Memory B cell (primary cell): ENCODE measurements around the gene RETREG1.
"Not testable (repeated sequence)": the region's sequence is repeated elsewhere in the genome, so short reads cannot be mapped to it uniquely, and the experiment has no call there.

ENCODE experiments used
- ATAC-seq: fragments of 150-1000 bp; cut with Tn5 transposase; 2 replicates; pipeline ENCODE4 v1.10.0; 2021; ENCODE audit warnings: low read depth, mild to moderate bottlenecking, moderate library complexity
- DNase-seq, 2 donors: peaks; one replicate each; pipeline ENCODE4 v3.0.0; 2022; ENCODE audit warnings: low spot score in 2 of 2
- H3K27ac Mint-ChIP-seq: one replicate; pipeline ENCODE4 v1.8.0; 2022; ENCODE audit warnings: mild to moderate bottlenecking, moderate library complexity, mixed read lengths
- H3K27me3 Mint-ChIP-seq: one replicate; pipeline ENCODE4 v1.8.0; 2022; ENCODE audit warnings: mixed read lengths
- H3K36me3 Mint-ChIP-seq: one replicate; pipeline ENCODE4 v1.8.0; 2022; ENCODE audit warnings: mild to moderate bottlenecking, mixed read lengths
- H3K4me1 Mint-ChIP-seq: one replicate; pipeline ENCODE4 v1.8.0; 2022; ENCODE audit warnings: mixed read lengths
- H3K4me3 Mint-ChIP-seq: one replicate; pipeline ENCODE4 v1.8.0; 2022; ENCODE audit warnings: mild to moderate bottlenecking, moderate library complexity, mixed read lengths
- H3K9me3 Mint-ChIP-seq: one replicate; pipeline ENCODE4 v1.8.0; 2022; ENCODE audit warnings: mixed read lengths

Gene RETREG1

DNA sequence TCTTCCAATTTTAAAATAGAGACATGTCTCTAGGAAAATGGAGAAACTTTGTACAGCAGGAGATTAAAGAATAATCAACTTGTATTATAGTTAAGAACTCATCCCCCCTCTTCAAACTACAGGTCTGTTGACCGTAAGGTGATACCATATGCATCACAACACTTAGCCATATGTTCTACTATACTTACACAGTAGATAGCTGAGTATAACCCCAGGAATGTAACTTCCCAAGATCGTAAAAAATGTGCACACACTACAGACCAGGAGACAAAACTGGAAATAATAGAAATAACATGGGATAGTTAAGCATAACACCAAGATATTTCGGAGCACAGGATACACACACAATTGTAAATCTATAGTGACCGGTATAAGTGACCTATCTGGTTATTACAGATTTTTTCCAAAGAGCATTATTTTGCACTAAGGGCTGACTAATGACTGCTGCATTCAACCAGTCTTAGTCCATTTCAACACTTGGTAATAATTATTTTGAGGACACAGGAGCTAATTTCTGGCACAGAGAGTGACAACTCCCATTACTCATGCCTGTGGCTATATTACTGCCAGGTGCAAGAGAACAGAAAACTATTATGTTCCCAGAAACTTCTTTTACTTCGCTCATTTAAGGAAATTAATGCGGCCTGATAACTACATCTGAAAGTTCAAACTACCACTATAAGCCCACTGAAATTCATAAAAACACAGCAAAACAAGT is 135.8 kb downstream of the RETREG1 start:
- Mint-ChIP-seq H3K27ac (no peak overlapping the region), H3K4me3 (no peak overlapping the region), H3K27me3 (no peaks in the 10 kb centered on the region), H3K4me1 (no peaks in the 10 kb centered on the region), H3K9me3 (no peaks in the 10 kb centered on the region), H3K36me3 (no peaks in the 10 kb centered on the region)
- DNase-seq (no peak), ATAC-seq (no peak)

- Mint-ChIP-seq H3K27ac (no peak overlapping the region), H3K4me3 (no peak overlapping the region), H3K36me3 (no peaks in the 10 kb centered on the region), H3K9me3 (no peaks in the 10 kb centered on the region), H3K4me1 (no peaks in the 10 kb centered on the region), H3K27me3 (no peaks in the 10 kb centered on the region)
- ATAC-seq = no peak
- no peak for DNase-seq
Measured at GRCh38 chr5:16480144-16480543, 136.7 kb downstream of the RETREG1 start.

DNA sequence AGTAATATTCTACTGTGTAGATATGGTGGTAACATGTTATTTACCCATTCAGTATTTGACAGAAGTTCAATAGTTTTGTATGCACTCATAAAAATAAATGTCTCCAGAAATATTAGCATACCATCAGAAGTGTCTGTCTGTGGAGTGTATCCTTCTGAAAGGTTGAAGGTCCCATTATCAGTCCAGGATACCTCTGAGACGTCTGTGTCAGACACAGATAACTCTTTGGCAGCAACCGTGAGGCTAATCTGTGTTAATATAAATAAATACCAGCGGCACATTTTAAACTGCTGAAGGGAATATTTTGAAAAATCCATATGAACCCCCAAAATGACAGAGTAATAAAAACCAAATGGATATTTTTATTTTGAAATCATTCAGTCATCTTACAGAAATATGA is 139.3 kb downstream of the RETREG1 start:
- H3K27ac Mint-ChIP-seq = no peak overlapping the region
- no peaks in the 10 kb centered on the region for H3K9me3 Mint-ChIP-seq
- no peak for ATAC-seq
- peaks cover 2% of the 10 kb centered on the region for H3K36me3 Mint-ChIP-seq
- H3K4me3 Mint-ChIP-seq = no peak overlapping the region
- H3K4me1 Mint-ChIP-seq = no peaks in the 10 kb centered on the region
- DNase-seq = no peak
- H3K27me3 Mint-ChIP-seq = no peaks in the 10 kb centered on the region

GRCh38 chr5:16476417-16476816 is 140.4 kb downstream of the RETREG1 start:
- not testable (repeated sequence) for H3K36me3 Mint-ChIP-seq, H3K27ac Mint-ChIP-seq, H3K4me3 Mint-ChIP-seq, DNase-seq, H3K4me1 Mint-ChIP-seq, H3K27me3 Mint-ChIP-seq, ATAC-seq, H3K9me3 Mint-ChIP-seq

GRCh38 chr5:16471387-16471786 is 145.4 kb downstream of the RETREG1 start:
- no peaks in the 10 kb centered on the region for H3K9me3 Mint-ChIP-seq
- no peak for DNase-seq
- no peak overlapping the region for H3K27ac Mint-ChIP-seq
- no peak for ATAC-seq
- peaks cover 6% of the 10 kb centered on the region for H3K36me3 Mint-ChIP-seq
- no peak overlapping the region for H3K4me3 Mint-ChIP-seq
- H3K4me1 Mint-ChIP-seq = peaks cover 22% of the 10 kb centered on the region
- H3K27me3 Mint-ChIP-seq = no peaks in the 10 kb centered on the region

- Mint-ChIP-seq H3K27me3 (no peaks in the 10 kb centered on the region), H3K9me3 (no peaks in the 10 kb centered on the region), H3K27ac (peak overlapping the region; percentile 97), H3K36me3 (peaks cover 8% of the 10 kb centered on the region), H3K4me1 (peaks cover 44% of the 10 kb centered on the region), H3K4me3 (peak overlapping the region; percentile 99)
- ATAC-seq (no peak), DNase-seq (no peak)
Measured at GRCh38 chr5:16467363-16468219, 149.2 kb downstream of the RETREG1 start.

DNA sequence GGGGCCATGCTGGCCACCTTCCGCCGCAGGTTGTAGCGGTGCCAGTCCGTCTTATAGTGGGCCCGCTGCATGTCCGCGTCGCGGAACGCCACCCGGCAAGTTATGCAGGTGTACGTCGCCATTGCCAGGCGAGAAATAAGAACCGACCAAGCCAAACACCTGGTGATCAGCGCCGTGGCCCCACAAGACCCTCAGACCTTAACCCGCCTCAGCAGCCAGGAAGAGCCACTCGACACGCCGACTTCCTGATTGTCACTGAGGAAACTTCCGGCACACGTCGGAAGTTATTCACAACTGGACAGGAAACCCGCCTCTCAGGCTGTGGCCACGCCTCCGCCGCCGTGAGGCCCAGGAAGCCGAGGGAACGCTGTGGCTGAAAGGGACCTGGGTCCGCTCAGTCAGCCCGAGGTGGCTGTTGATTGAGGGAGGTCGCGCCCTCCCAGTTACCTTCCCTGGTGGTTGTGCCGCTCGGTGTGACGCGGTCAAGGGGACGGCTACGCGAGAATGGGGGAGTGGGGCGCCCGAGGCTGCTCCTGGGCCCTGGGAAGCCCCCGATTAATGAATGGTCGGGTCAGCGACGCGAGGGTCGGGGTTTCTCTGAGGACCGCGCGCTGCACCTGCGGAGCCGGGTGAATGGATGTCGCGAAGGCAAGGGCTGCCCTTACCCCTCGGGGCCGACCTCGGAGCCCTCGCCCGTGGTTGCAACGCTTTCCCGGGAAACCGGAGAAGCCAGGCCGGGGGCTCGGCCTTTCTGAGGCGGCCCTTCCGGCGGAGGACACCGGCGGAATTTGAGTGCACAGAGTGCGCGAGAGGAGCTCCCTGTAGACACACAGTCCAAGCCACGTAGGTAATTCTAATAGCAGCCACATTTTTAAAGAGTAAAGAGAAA is 151.0 kb downstream of the RETREG1 start, which contains the start of gene ZNF622:
ZNF622 (minus strand) TSS at position 257 of the 889 bp plus-strand sequence; CDS start at position 122, 135 bp downstream.
- peaks cover 55% of the 10 kb centered on the region for H3K4me1 Mint-ChIP-seq
- no peaks in the 10 kb centered on the region for H3K27me3 Mint-ChIP-seq
- peak; percentile 93 for ATAC-seq
- peak; percentile 79 to 82 for DNase-seq
- H3K9me3 Mint-ChIP-seq = no peaks in the 10 kb centered on the region
- peak within 1 kb of the TSS; percentile 99 for H3K4me3 Mint-ChIP-seq
- H3K36me3 Mint-ChIP-seq = peaks cover 19% of the 10 kb centered on the region
- peak within 1 kb of the TSS; percentile 97 for H3K27ac Mint-ChIP-seq

DNA sequence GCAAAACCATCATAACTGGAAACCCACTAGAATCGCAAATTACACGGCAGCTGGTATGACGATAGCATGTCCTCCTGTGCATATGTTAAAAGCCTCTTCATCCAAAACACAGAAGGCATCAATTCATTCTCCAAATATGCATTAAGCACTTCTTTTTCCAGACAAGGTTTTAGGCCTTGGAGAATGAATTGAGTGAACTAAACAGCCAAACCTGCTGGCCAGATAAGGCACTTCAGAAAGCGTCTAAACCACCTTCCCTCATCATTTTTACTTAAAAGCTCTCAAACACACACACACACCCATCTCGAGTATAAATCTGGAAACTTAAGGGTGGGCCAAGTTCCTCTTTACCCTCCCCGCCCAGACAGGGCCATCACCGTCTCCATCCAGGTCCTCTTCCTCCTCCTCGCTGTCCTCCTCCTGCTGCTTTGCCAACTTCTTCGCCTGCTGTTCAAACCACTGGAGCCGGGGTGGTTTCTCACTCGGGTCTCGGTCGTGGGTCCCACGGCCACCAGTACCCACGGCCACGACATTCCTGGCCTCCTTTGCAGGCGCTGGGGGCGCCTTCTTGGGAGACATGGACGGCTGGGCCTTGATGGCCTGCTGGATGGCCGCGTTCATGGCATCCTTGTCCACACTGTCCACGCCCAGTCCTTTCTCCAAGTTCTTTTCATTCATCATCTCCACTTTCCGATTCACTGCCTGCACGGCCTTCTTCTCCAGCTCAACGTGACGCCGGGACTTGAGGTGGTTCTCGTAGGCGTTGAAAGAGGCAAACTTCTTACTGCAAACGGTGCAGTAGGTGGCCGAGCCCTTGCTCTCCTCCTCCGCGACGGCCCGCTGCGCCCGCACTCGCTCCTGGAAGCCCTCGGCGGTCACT is 151.9 kb downstream of the RETREG1 start:
- Mint-ChIP-seq H3K9me3 (no peaks in the 10 kb centered on the region), H3K36me3 (peaks cover 22% of the 10 kb centered on the region), H3K27ac (peak overlapping the region; percentile 97), H3K4me3 (peak overlapping the region; percentile 99), H3K27me3 (no peaks in the 10 kb centered on the region), H3K4me1 (peaks cover 61% of the 10 kb centered on the region)
- no peak for DNase-seq
- ATAC-seq = peak; percentile 10

DNA sequence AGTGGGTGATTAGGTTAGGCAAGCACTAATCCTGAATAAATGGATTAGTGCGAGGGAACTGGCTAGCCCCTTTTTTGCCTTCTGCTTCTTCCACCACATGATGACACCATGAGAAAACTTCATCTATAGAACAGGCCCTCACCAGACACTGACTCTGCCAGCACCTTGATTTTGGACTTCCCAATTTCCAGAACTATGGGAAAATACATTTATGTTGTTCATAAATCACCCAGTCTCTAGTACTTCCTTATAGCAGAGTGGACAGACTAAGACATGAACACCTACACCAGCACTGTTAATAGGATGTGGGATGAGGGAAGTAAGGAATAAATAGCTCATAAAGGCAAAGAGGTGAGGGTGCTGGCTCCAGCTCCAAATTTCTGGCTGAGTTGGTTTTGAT is 152.6 kb downstream of the RETREG1 start:
- H3K27ac Mint-ChIP-seq = peak overlapping the region; percentile 97
- peaks cover 22% of the 10 kb centered on the region for H3K36me3 Mint-ChIP-seq

GRCh38 chr5:16461782-16462181 is 155.0 kb downstream of the RETREG1 start:
- ATAC-seq (no peak), DNase-seq (no peak)
- H3K9me3 Mint-ChIP-seq = no peaks in the 10 kb centered on the region
- no peak overlapping the region for H3K4me3 Mint-ChIP-seq
- H3K4me1 Mint-ChIP-seq = peaks cover 51% of the 10 kb centered on the region
- H3K27ac Mint-ChIP-seq = no peak overlapping the region
- H3K36me3 Mint-ChIP-seq = peaks cover 24% of the 10 kb centered on the region
- no peaks in the 10 kb centered on the region for H3K27me3 Mint-ChIP-seq

More for the DNA sequence above, 152.6 kb downstream of the RETREG1 start:
- no peaks in the 10 kb centered on the region for H3K27me3 Mint-ChIP-seq
- H3K4me3 Mint-ChIP-seq = peak overlapping the region; percentile 99
- ATAC-seq = no peak
- peaks cover 65% of the 10 kb centered on the region for H3K4me1 Mint-ChIP-seq
- no peak for DNase-seq
- no peaks in the 10 kb centered on the region for H3K9me3 Mint-ChIP-seq

DNA sequence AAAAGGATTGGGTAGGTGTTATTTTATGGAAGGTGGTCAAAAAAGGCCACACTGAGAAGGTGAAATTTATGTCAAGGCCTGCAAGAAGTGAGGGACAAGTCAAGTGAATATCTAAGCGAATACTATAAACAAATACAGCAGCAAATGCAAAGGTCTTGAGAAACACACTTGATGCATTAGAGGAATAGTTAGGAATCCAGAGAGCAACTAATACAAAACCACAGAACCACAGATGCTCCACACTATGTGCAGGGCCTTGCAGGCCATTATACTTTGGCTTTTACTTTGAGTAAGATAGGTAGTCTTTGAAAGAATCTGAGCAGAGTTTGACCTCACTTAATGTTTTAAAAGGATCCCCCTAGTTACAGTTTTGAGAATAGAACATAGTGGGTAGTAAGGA is 155.8 kb downstream of the RETREG1 start:
- ATAC-seq (no peak), DNase-seq (no peak)
- no peaks in the 10 kb centered on the region for H3K27me3 Mint-ChIP-seq
- peak overlapping the region; percentile 14 for H3K27ac Mint-ChIP-seq
- no peak overlapping the region for H3K4me3 Mint-ChIP-seq
- H3K9me3 Mint-ChIP-seq = no peaks in the 10 kb centered on the region
- peaks cover 54% of the 10 kb centered on the region for H3K4me1 Mint-ChIP-seq
- H3K36me3 Mint-ChIP-seq = peaks cover 31% of the 10 kb centered on the region

GRCh38 chr5:16459451-16459850 is 157.3 kb downstream of the RETREG1 start:
- H3K9me3 Mint-ChIP-seq = no peaks in the 10 kb centered on the region
- no peaks in the 10 kb centered on the region for H3K27me3 Mint-ChIP-seq
- no peak overlapping the region for H3K4me3 Mint-ChIP-seq
- H3K27ac Mint-ChIP-seq = no peak overlapping the region
- ATAC-seq = no peak
- peaks cover 50% of the 10 kb centered on the region for H3K4me1 Mint-ChIP-seq
- DNase-seq = no peak
- peaks cover 35% of the 10 kb centered on the region for H3K36me3 Mint-ChIP-seq

GRCh38 chr5:16457853-16458252 is 158.9 kb downstream of the RETREG1 start:
- ATAC-seq (no peak), DNase-seq (no peak)
- Mint-ChIP-seq H3K9me3 (no peaks in the 10 kb centered on the region), H3K4me1 (peaks cover 41% of the 10 kb centered on the region), H3K27me3 (no peaks in the 10 kb centered on the region), H3K27ac (no peak overlapping the region), H3K4me3 (no peak overlapping the region), H3K36me3 (peaks cover 33% of the 10 kb centered on the region)
